OCI-LY3 (cell line): ENCODE data around the gene CRAMP1.

ENCODE experiments used
- H2AFZ ChIP-seq: fragments of 200-600, 300-600 bp; shearing (Covaris generic); 2 replicates; pipeline ENCODE4 v1.6.0; 2014; ENCODE audit warnings: antibody characterized with exemption, low read depth, low read length
- H3K27ac ChIP-seq: fragments of 200-600, 300-600 bp; sonication (generic); 2 replicates; pipeline ENCODE4 v1.5.1; 2014; ENCODE audit warnings: mild to moderate bottlenecking, low read length, moderate library complexity, mixed read lengths
- H3K27me3 ChIP-seq: fragments of 200-600, 300-600 bp; sonication (generic); 2 replicates; pipeline ENCODE4 v1.6.1; 2014; ENCODE audit warnings: low read depth, low read length, mixed read lengths
- H3K36me3 ChIP-seq: fragments of 200-600, 300-600 bp; sonication (generic); replicated peaks from 2 replicates; pipeline ENCODE3; 2014; ENCODE audit warnings: low read depth, low read length, mixed read lengths
- H3K4me1 ChIP-seq: fragments of 300-600, 200-600 bp; sonication (generic); 2 replicates; pipeline ENCODE4 v1.6.1; 2014; ENCODE audit warnings: low read length, mixed read lengths
- H3K4me2 ChIP-seq: fragments of 200-600, 300-600 bp; sonication (generic); 2 replicates; pipeline ENCODE4 v1.6.1; 2014; ENCODE audit warnings: low read length, mixed read lengths
- H3K4me3 ChIP-seq: fragments of 300-600, 200-600 bp; sonication (generic); 2 replicates; pipeline ENCODE4 v1.5.1; 2014; ENCODE audit warnings: antibody characterized with exemption, mild to moderate bottlenecking, low read length, moderate library complexity
- H3K79me2 ChIP-seq: fragments of 300-600, 200-600 bp; shearing (Covaris generic); 2 replicates; pipeline ENCODE4 v1.6.1; 2014; ENCODE audit warnings: mild to moderate bottlenecking, low read length, mixed read lengths
- H3K9ac ChIP-seq: fragments of 300-600, 200-600 bp; shearing (Covaris generic); 2 replicates; pipeline ENCODE4 v1.6.0; 2014; ENCODE audit warnings: mild to moderate bottlenecking, low read length, moderate library complexity
- H3K9me3 ChIP-seq: fragments of 200-600, 300-600 bp; shearing (Covaris generic); 2 replicates; pipeline ENCODE4 v1.6.1; 2014; ENCODE audit warnings: low read length, mixed read lengths; ENCODE audit not compliant: insufficient read depth
- H4K20me1 ChIP-seq: fragments of 200-600, 300-600 bp; sonication (generic); 2 replicates; pipeline ENCODE4 v1.6.1; 2016; ENCODE audit warnings: low read length, mixed read lengths; ENCODE audit not compliant: insufficient read depth
- EZH2phosphoT487 ChIP-seq: fragments of 200-600 bp; shearing (Covaris generic); IDR thresholded peaks from 2 replicates; pipeline ENCODE4 v1.6.1; 2018; ENCODE audit warnings: antibody characterized with exemption, mixed run types, low read depth
- TF ChIP-seq, protein P1 (sequence below): fragments of 200-600, 300-600 bp; sonication (generic); IDR thresholded peaks from 2 replicates; pipeline ENCODE4 v1.5.1; 2014; ENCODE audit warnings: antibody characterized with exemption, low read length, low read depth

Gene CRAMP1

DNA sequence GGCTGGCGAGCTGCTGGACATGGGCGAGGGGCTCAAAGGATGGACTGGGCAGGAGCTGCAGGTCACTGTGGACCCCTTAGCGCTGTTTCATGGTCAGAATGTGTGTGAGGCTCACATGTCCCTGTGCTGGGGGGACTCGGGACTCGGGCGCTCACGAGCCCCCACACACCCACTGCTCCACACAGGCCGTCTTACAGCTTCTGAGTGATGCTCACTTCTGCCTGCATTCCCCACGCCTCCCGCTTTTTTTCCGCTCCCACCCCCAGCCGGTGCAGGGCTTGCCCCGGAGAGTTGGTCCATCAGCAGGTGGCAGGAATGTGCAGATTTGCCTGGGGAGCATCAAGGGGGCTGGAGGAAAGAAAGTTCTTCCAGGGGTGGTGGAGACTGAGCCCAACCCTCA is 45.7 kb downstream of the CRAMP1 start:
- H3K27me3 ChIP-seq: no peaks in the 10 kb centered on the region
- H3K4me3 ChIP-seq: no peak overlapping the region
- H3K79me2 ChIP-seq: no peaks in the 10 kb centered on the region
- no peak for TF ChIP-seq EZH2phosphoT487
- TF ChIP-seq, protein P1, sequence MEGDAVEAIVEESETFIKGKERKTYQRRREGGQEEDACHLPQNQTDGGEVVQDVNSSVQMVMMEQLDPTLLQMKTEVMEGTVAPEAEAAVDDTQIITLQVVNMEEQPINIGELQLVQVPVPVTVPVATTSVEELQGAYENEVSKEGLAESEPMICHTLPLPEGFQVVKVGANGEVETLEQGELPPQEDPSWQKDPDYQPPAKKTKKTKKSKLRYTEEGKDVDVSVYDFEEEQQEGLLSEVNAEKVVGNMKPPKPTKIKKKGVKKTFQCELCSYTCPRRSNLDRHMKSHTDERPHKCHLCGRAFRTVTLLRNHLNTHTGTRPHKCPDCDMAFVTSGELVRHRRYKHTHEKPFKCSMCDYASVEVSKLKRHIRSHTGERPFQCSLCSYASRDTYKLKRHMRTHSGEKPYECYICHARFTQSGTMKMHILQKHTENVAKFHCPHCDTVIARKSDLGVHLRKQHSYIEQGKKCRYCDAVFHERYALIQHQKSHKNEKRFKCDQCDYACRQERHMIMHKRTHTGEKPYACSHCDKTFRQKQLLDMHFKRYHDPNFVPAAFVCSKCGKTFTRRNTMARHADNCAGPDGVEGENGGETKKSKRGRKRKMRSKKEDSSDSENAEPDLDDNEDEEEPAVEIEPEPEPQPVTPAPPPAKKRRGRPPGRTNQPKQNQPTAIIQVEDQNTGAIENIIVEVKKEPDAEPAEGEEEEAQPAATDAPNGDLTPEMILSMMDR: no peak
- H3K27ac ChIP-seq: no peak overlapping the region
- H3K9ac ChIP-seq: no peak overlapping the region
- no peaks in the 10 kb centered on the region for H4K20me1 ChIP-seq
- H3K4me2 ChIP-seq: no peak overlapping the region
- no peaks in the 10 kb centered on the region for H3K4me1 ChIP-seq
- no peaks in the 10 kb centered on the region for H3K9me3 ChIP-seq
- no peak overlapping the region for H2AFZ ChIP-seq
- H3K36me3 ChIP-seq: peaks cover 22% of the 10 kb centered on the region

DNA sequence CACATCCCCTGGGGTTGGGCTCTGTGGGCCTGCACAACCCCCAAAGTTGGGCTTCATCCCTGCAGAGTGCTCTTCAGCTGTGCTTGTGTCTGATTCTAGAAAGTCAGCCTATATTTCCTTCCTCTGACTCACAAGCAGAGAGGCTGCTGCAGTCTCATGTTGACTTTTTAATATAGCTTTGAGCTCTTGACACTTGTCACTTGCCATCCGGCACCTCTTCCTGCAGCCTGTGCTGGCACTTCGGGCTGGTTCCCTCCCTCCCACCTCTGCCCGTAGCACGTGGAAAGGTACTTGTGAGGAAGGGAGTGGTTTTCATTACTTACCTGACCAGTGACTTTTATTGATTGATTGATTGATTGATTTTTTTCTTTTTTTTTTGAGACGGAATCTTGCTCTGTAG is 46.9 kb downstream of the CRAMP1 start:
- Histone ChIP-seq H3K4me2 (no peak overlapping the region), H3K4me3 (no peak overlapping the region), H2AFZ (no peak overlapping the region), H3K9me3 (no peaks in the 10 kb centered on the region), H3K36me3 (peaks cover 26% of the 10 kb centered on the region), H3K9ac (no peak overlapping the region), H4K20me1 (no peaks in the 10 kb centered on the region), H3K79me2 (no peaks in the 10 kb centered on the region), H3K27ac (no peak overlapping the region), H3K4me1 (no peaks in the 10 kb centered on the region), H3K27me3 (no peaks in the 10 kb centered on the region)
- TF ChIP-seq EZH2phosphoT487: no peak
- TF ChIP-seq, protein P1: no peak

DNA sequence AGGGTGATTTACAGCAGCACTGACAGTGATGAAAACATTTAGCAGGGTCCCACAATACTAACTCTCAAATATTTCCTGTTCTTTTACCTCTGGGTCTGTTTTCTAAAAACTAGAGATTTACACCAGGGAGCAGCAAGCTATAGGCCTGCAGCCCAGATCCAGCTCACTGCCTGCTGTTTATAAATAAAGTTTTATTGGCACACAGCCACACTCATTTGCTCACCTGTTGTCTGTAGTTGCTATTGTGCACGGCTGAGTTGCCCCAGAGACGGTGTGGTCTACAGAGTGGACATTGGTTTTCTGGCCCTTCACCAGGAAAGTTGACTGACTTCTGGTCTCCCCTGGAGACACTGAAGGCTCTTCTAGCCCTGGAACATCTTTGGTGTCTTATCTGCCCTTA is 49.7 kb downstream of the CRAMP1 start:
- H3K79me2 ChIP-seq: no peaks in the 10 kb centered on the region
- H3K4me2 ChIP-seq: no peak overlapping the region
- H2AFZ ChIP-seq: no peak overlapping the region
- H3K4me3 ChIP-seq: no peak overlapping the region
- H3K27me3 ChIP-seq: no peaks in the 10 kb centered on the region
- H3K27ac ChIP-seq: no peak overlapping the region
- no peaks in the 10 kb centered on the region for H3K9me3 ChIP-seq
- TF ChIP-seq EZH2phosphoT487: no peak
- TF ChIP-seq, protein P1: no peak
- no peak overlapping the region for H3K9ac ChIP-seq
- peaks cover 34% of the 10 kb centered on the region for H3K36me3 ChIP-seq
- H4K20me1 ChIP-seq: no peaks in the 10 kb centered on the region
- no peaks in the 10 kb centered on the region for H3K4me1 ChIP-seq

GRCh38 chr16:1662543-1662942 is 50.4 kb downstream of the CRAMP1 start:
- no peak overlapping the region for H3K4me3 ChIP-seq
- no peak overlapping the region for H2AFZ ChIP-seq
- H3K27me3 ChIP-seq: no peaks in the 10 kb centered on the region
- H3K36me3 ChIP-seq: peaks cover 39% of the 10 kb centered on the region
- no peak overlapping the region for H3K4me2 ChIP-seq
- H3K9me3 ChIP-seq: no peaks in the 10 kb centered on the region
- no peaks in the 10 kb centered on the region for H3K4me1 ChIP-seq
- no peak overlapping the region for H3K27ac ChIP-seq
- no peaks in the 10 kb centered on the region for H4K20me1 ChIP-seq
- no peak overlapping the region for H3K9ac ChIP-seq
- TF ChIP-seq, protein P1: no peak
- no peak for TF ChIP-seq EZH2phosphoT487
- H3K79me2 ChIP-seq: no peaks in the 10 kb centered on the region
